HEK293 (cell line): ENCODE data around the gene EYS.

Experiments used
- CTCF ChIA-PET: fragments of 350-600 bp; formaldehyde crosslinking; extraction: SDS; loops from one replicate; lab custom pipeline; 2021; ENCODE audit warnings: antibody characterized with exemption; lab: Yijun Ruan, JAX
- POLR2A ChIA-PET: fragments of 300-600 bp; formaldehyde crosslinking; extraction: SDS; loops from one replicate; lab custom pipeline; 2020; ENCODE audit warnings: antibody characterized with exemption, inconsistent platforms; lab: Yijun Ruan, JAX
- H3K27ac ChIP-seq: fragments of 200-500 bp; sonication (Bioruptor generic); 2 replicates; pipeline ENCODE4 v1.5.1; 2014; ENCODE audit warnings: low read depth, low read length, control low read depth, inconsistent platforms; ENCODE audit errors: extremely low read depth
- H3K36me3 ChIP-seq, 2 experiments: fragments of 200-500 bp in 1 of 2; sonication (Bioruptor generic) in 1 of 2; 1 replicate in 1 of 2; 2 replicates in 1 of 2; pipeline ENCODE4 v1.5.1; 2014 to 2017; ENCODE audit warnings: inconsistent platforms in 2 of 2, low read length in 2 of 2; ENCODE audit not compliant: control insufficient read depth in 2 of 2, insufficient read depth in 1 of 2
- H3K4me1 ChIP-seq: fragments of 200-500 bp; sonication (Bioruptor generic); 2 replicates; pipeline ENCODE4 v1.5.1; 2014; ENCODE audit warnings: mild to moderate bottlenecking, low read length, inconsistent platforms; ENCODE audit not compliant: control insufficient read depth, insufficient read depth
- H3K4me3 ChIP-seq: 2 replicates; pipeline ENCODE4 v1.5.1; 2011; ENCODE audit warnings: low read depth, mild to moderate bottlenecking, control low read depth, low read length, moderate library complexity
- H3K9me3 ChIP-seq: fragments of 200-500 bp; sonication (Bioruptor generic); 2 replicates; pipeline ENCODE4 v1.5.1; 2014; ENCODE audit warnings: low read depth, low read length, inconsistent platforms; ENCODE audit not compliant: control insufficient read depth, insufficient read depth
- BCL11B ChIP-seq: fragments of 450-650 bp; formaldehyde crosslinking; IDR thresholded peaks from 2 replicates; pipeline ENCODE4 v1.5.1; 2016; ENCODE audit warnings: low read depth, missing biosample characterization, missing genetic modification characterization
- GLI4 ChIP-seq: fragments of 450-650 bp; formaldehyde crosslinking; IDR thresholded peaks from 2 replicates; pipeline ENCODE4 v1.5.1; 2016; ENCODE audit warnings: missing biosample characterization, missing genetic modification characterization
- GLIS2 ChIP-seq: fragments of 450-650 bp; formaldehyde crosslinking; IDR thresholded peaks from 2 replicates; pipeline ENCODE4 v1.5.1; 2016; ENCODE audit warnings: missing biosample characterization, missing genetic modification characterization
- KLF16 ChIP-seq: fragments of 450-650 bp; formaldehyde crosslinking; IDR thresholded peaks from 2 replicates; pipeline ENCODE4 v1.5.1; 2017; ENCODE audit warnings: missing biosample characterization, missing genetic modification characterization
- KLF8 ChIP-seq: fragments of 450-650 bp; formaldehyde crosslinking; IDR thresholded peaks from 2 replicates; pipeline ENCODE4 v1.5.1; 2016; ENCODE audit warnings: missing biosample characterization, missing genetic modification characterization
- PRDM1 ChIP-seq: fragments of 450-650 bp; formaldehyde crosslinking; IDR thresholded peaks from 2 replicates; pipeline ENCODE4; 2016; ENCODE audit warnings: missing biosample characterization, missing genetic modification characterization
- PRDM6 ChIP-seq: fragments of 450-650 bp; formaldehyde crosslinking; IDR thresholded peaks from 2 replicates; pipeline ENCODE4 v1.5.1; 2017; ENCODE audit warnings: missing biosample characterization, missing genetic modification characterization
- ZNF148 ChIP-seq: fragments of 450-650 bp; formaldehyde crosslinking; IDR thresholded peaks from 2 replicates; pipeline ENCODE4 v1.5.0; 2017; ENCODE audit warnings: missing biosample characterization, missing genetic modification characterization, borderline replicate concordance
- ZNF16 ChIP-seq: fragments of 450-650 bp; formaldehyde crosslinking; IDR thresholded peaks from 2 replicates; pipeline ENCODE4 v1.5.1; 2016; ENCODE audit warnings: low read depth, missing biosample characterization, missing genetic modification characterization
- ZNF184 ChIP-seq: fragments of 450-650 bp; IDR thresholded peaks from 2 replicates; pipeline ENCODE4 v1.5.1; 2018; ENCODE audit warnings: missing biosample characterization, mild to moderate bottlenecking, missing genetic modification characterization
- ZNF221 ChIP-seq: fragments of 450-650 bp; formaldehyde crosslinking; IDR thresholded peaks from 2 replicates; pipeline ENCODE4 v1.5.1; 2017; ENCODE audit warnings: missing biosample characterization, missing genetic modification characterization, borderline replicate concordance
- ZNF248 ChIP-seq: fragments of 450-650 bp; formaldehyde crosslinking; IDR thresholded peaks from 2 replicates; pipeline ENCODE4 v1.5.1; 2017; ENCODE audit warnings: missing biosample characterization, missing genetic modification characterization
- ZNF280C ChIP-seq: fragments of 450-650 bp; formaldehyde crosslinking; IDR thresholded peaks from 2 replicates; pipeline ENCODE4 v1.5.1; 2016; ENCODE audit warnings: missing biosample characterization, missing genetic modification characterization
- ZNF324 ChIP-seq: fragments of 450-650 bp; formaldehyde crosslinking; IDR thresholded peaks from 2 replicates; pipeline ENCODE4 v1.5.1; 2016; ENCODE audit warnings: missing biosample characterization, missing genetic modification characterization
- ZNF596 ChIP-seq: fragments of 450-650 bp; IDR thresholded peaks from 2 replicates; pipeline ENCODE4 v1.5.0; 2018; ENCODE audit warnings: missing biosample characterization, mild to moderate bottlenecking, missing genetic modification characterization, moderate library complexity
- ZNF600 ChIP-seq: fragments of 450-650 bp; formaldehyde crosslinking; IDR thresholded peaks from 2 replicates; pipeline ENCODE4 v1.5.1; 2016; ENCODE audit warnings: missing biosample characterization, missing genetic modification characterization
- ZNF629 ChIP-seq: fragments of 450-650 bp; formaldehyde crosslinking; IDR thresholded peaks from 2 replicates; pipeline ENCODE4 v1.5.1; 2017; ENCODE audit warnings: missing biosample characterization, missing genetic modification characterization
- ZNF704 ChIP-seq: fragments of 450-650 bp; formaldehyde crosslinking; IDR thresholded peaks from 2 replicates; pipeline ENCODE4 v1.5.1; 2016; ENCODE audit warnings: missing biosample characterization, missing genetic modification characterization
- TF ChIP-seq, protein P1 (sequence below): fragments of 450-650 bp; formaldehyde crosslinking; IDR thresholded peaks from 2 replicates; pipeline ENCODE4 v1.5.1; 2017; ENCODE audit warnings: missing biosample characterization, missing genetic modification characterization
- TF ChIP-seq, protein P2 (sequence below): fragments of 450-650 bp; formaldehyde crosslinking; IDR thresholded peaks from 2 replicates; pipeline ENCODE4 v1.5.1; 2016; ENCODE audit warnings: missing biosample characterization, missing genetic modification characterization
- TF ChIP-seq, protein P3 (sequence below): fragments of 450-650 bp; IDR thresholded peaks from 2 replicates; pipeline ENCODE4 v1.5.1; 2018; ENCODE audit warnings: missing biosample characterization, missing genetic modification characterization

EYS gene

GRCh38 chr6:63998991-63999390 lies 1708.0 kb downstream of the EYS start (continued):
- TF ChIP-seq, protein P1, sequence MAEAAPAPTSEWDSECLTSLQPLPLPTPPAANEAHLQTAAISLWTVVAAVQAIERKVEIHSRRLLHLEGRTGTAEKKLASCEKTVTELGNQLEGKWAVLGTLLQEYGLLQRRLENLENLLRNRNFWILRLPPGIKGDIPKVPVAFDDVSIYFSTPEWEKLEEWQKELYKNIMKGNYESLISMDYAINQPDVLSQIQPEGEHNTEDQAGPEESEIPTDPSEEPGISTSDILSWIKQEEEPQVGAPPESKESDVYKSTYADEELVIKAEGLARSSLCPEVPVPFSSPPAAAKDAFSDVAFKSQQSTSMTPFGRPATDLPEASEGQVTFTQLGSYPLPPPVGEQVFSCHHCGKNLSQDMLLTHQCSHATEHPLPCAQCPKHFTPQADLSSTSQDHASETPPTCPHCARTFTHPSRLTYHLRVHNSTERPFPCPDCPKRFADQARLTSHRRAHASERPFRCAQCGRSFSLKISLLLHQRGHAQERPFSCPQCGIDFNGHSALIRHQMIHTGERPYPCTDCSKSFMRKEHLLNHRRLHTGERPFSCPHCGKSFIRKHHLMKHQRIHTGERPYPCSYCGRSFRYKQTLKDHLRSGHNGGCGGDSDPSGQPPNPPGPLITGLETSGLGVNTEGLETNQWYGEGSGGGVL (tag by site-specific recombination), result no peak
- TF ChIP-seq GLIS2 (tag by site-specific recombination), result no peak

- Histone ChIP-seq H3K36me3 (no peaks in the 10 kb centered on the region), H3K4me3 (no peak overlapping the region), H3K9me3 (no peaks in the 10 kb centered on the region), H3K27ac (no peak overlapping the region), H3K4me1 (no peaks in the 10 kb centered on the region)
- no peak for TF ChIP-seq ZNF629 (tag by site-specific recombination)
- TF ChIP-seq ZNF704 (tag by site-specific recombination), result no peak
- TF ChIP-seq PRDM1 (tag by site-specific recombination), result no peak
- no peak for TF ChIP-seq ZNF221 (tag by site-specific recombination)
- TF ChIP-seq KLF16 (tag by site-specific recombination), result no peak
- no peak for TF ChIP-seq ZNF148
- no peak for TF ChIP-seq KLF8 (tag by site-specific recombination)
- no peak for TF ChIP-seq ZNF248 (tag by site-specific recombination)
- TF ChIP-seq, protein P2, sequence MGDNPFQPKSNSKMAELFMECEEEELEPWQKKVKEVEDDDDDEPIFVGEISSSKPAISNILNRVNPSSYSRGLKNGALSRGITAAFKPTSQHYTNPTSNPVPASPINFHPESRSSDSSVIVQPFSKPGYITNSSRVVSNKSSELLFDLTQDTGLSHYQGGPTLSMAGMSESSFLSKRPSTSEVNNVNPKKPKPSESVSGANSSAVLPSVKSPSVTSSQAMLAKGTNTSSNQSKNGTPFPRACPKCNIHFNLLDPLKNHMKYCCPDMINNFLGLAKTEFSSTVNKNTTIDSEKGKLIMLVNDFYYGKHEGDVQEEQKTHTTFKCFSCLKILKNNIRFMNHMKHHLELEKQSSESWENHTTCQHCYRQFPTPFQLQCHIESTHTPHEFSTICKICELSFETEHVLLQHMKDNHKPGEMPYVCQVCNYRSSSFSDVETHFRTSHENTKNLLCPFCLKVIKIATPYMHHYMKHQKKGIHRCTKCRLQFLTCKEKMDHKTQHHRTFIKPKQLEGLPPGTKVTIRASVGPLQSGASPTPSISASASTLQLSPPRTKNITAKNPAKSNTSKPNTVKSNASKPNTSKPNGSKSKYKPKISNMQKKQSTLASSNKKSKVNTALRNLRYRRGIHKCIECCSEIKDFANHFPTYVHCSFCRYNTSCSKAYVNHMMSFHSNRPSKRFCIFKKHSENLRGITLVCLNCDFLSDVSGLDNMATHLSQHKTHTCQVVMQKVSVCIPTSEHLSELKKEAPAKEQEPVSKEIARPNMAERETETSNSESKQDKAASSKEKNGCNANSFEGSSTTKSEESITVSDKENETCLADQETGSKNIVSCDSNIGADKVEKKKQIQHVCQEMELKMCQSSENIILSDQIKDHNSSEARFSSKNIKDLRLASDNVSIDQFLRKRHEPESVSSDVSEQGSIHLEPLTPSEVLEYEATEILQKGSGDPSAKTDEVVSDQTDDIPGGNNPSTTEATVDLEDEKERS, result no peak
- TF ChIP-seq GLI4 (tag by site-specific recombination), result no peak
- no peak for TF ChIP-seq PRDM6 (tag by site-specific recombination)
- no peak for TF ChIP-seq BCL11B
- no peak for TF ChIP-seq ZNF600
- TF ChIP-seq ZNF324 (tag by site-specific recombination), result no peak
- no peak for TF ChIP-seq ZNF596
- no peak for TF ChIP-seq ZNF184 (tag by site-specific recombination)
- no peak for TF ChIP-seq ZNF16 (tag by site-specific recombination)
- TF ChIP-seq, protein P3, sequence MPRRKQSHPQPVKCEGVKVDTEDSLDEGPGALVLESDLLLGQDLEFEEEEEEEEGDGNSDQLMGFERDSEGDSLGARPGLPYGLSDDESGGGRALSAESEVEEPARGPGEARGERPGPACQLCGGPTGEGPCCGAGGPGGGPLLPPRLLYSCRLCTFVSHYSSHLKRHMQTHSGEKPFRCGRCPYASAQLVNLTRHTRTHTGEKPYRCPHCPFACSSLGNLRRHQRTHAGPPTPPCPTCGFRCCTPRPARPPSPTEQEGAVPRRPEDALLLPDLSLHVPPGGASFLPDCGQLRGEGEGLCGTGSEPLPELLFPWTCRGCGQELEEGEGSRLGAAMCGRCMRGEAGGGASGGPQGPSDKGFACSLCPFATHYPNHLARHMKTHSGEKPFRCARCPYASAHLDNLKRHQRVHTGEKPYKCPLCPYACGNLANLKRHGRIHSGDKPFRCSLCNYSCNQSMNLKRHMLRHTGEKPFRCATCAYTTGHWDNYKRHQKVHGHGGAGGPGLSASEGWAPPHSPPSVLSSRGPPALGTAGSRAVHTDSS (tag by site-specific recombination), result no peak
- TF ChIP-seq ZNF280C (tag by site-specific recombination), result no peak
- POLR2A ChIA-PET, result no interaction called here
- CTCF ChIA-PET, result no interaction called here
Observed at GRCh38 chr6:63997734-63998133, 1709.3 kb downstream of the EYS start.
